ENCODE data around the gene MFN1. TPM values are rescaled to one million over a fixed set of nuclear protein-coding genes. Genes with fewer than 3 reads are reported as not detected.
A peak's percentile ranks its signal among the peaks of the same experiment; 100 is the strongest.

The MFN1 gene
- total RNA-seq, 1 experiment from 2014 or later: 45.2 TPM

DNA sequence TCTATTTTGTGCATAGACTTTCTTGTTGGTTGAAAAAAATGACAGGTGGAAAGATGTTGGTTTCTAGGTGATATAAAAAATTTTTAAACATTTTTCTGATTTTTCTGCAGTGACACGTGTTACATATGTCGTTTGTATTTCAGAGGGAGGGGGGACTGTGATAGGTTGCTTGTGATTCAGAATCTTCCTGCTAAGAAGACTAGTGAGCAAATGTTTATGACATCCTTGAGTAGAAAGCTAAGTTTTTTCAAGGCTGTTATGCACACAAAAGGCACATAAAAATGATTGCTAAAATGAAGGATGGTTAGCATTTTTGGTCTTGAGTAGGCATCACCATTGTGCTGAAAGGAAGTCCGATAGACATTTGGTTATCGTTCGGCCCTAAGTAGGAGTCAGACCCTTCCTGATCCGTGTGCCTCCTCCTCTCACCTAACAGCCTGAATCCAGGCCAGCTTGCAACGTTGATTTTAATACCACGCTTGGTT, 23.2 kb upstream of the MFN1 start:
- H3K18ac ChIP-seq (ENCODE audit: insufficient read length, low read depth, low read length): no peak overlapping the region
- peaks cover 5% of the 10 kb centered on the region for H3K23me2 ChIP-seq (ENCODE audit: insufficient read length, low read depth, low read length, poor library complexity, severe bottlenecking)
- no peak overlapping the region for H3K27ac ChIP-seq (ENCODE audit: insufficient read length, low read depth, low read length)
- Mint-ChIP-seq H3K27ac (peak overlapping the region in 1 of 3 experiments; percentile 37; a peak in 2 of 7 replicates), H3K4me1 (peaks cover 20 to 24% of the 10 kb centered on the region in 2 experiments), H3K9me3 (no peaks in the 10 kb centered on the region), H3K36me3 (ENCODE audit: insufficient read depth in 1 of 3, low read depth in 3 of 3) (peaks cover 8 to 27% (median 27%) of the 10 kb centered on the region in 3 experiments; a peak in 6 of 7 replicates), H3K4me3 (peak overlapping the region; percentile 88 to 93), H3K27me3 (ENCODE audit: low read depth) (peaks cover 12% of the 10 kb centered on the region)
- peak overlapping the region; percentile 61 for H3K4me2 ChIP-seq (ENCODE audit: insufficient read depth, insufficient read length, low read length)
- H3K9me3 ChIP-seq (ENCODE audit: control insufficient read depth, low read depth, low read length): no peaks in the 10 kb centered on the region
- DNase-seq: no peak
- peaks cover 3% of the 10 kb centered on the region for H3K79me1 ChIP-seq (ENCODE audit: insufficient read depth, low read depth, low read length, poor library complexity, severe bottlenecking)
- H3K27me3 ChIP-seq (ENCODE audit: insufficient read depth, low read length): no peaks in the 10 kb centered on the region
- H2BK120ac ChIP-seq (ENCODE audit: low read depth, low read length, poor library complexity, severe bottlenecking): no peak overlapping the region
- H2BK5ac ChIP-seq (ENCODE audit: insufficient read length, low read length): no peak overlapping the region
- no peaks in the 10 kb centered on the region for H3K4me1 ChIP-seq (ENCODE audit: insufficient read depth, low read length)
- H3K4ac ChIP-seq (ENCODE audit: low read depth, low read length): no peak overlapping the region
- no peak overlapping the region for H2BK20ac ChIP-seq (ENCODE audit: low read depth, low read length, poor library complexity, severe bottlenecking)
- no peak overlapping the region for H2BK12ac ChIP-seq (ENCODE audit: insufficient read length, low read depth, low read length)
- WGBS (ENCODE audit: extremely low coverage, insufficient read length, low lambda C conversion rate): no CpG with 5 or more reads among the region's 8 CpGs
- no peak overlapping the region for H3K23ac ChIP-seq (ENCODE audit: insufficient read length, low read depth, low read length)
- H3K14ac ChIP-seq (ENCODE audit: insufficient read depth, low read length): no peak overlapping the region
- peak overlapping the region; percentile 87 for H3K9ac ChIP-seq (ENCODE audit: extremely low read depth, insufficient read length, low read length)
- no peak overlapping the region for H4K8ac ChIP-seq (replicated peaks; ENCODE audit: insufficient read length, low read depth, low read length)
- H2BK15ac ChIP-seq (ENCODE audit: low read depth, low read length): no peak overlapping the region
- H3K56ac ChIP-seq (ENCODE audit: insufficient read length, low read depth, low read length): no peak overlapping the region
- H3K79me2 ChIP-seq (ENCODE audit: insufficient read depth, low read length): peaks cover 11% of the 10 kb centered on the region; the same call in 1 of the 2 replicates
- H4K20me1 ChIP-seq (ENCODE audit: control insufficient read depth, insufficient read depth, insufficient read length): no peaks in the 10 kb centered on the region
- H3T11ph ChIP-seq (ENCODE audit: low read length): no peak overlapping the region
- no peak overlapping the region for H2AFZ ChIP-seq (ENCODE audit: low read length)
- no peak overlapping the region for H4K5ac ChIP-seq (ENCODE audit: insufficient read length, low read depth, low read length)
- no peak overlapping the region for H2AK5ac ChIP-seq (ENCODE audit: insufficient read length, low read length)
- TF ChIP-seq, protein P1, sequence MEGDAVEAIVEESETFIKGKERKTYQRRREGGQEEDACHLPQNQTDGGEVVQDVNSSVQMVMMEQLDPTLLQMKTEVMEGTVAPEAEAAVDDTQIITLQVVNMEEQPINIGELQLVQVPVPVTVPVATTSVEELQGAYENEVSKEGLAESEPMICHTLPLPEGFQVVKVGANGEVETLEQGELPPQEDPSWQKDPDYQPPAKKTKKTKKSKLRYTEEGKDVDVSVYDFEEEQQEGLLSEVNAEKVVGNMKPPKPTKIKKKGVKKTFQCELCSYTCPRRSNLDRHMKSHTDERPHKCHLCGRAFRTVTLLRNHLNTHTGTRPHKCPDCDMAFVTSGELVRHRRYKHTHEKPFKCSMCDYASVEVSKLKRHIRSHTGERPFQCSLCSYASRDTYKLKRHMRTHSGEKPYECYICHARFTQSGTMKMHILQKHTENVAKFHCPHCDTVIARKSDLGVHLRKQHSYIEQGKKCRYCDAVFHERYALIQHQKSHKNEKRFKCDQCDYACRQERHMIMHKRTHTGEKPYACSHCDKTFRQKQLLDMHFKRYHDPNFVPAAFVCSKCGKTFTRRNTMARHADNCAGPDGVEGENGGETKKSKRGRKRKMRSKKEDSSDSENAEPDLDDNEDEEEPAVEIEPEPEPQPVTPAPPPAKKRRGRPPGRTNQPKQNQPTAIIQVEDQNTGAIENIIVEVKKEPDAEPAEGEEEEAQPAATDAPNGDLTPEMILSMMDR (conservative IDR thresholded peaks at IDR 0.05): no peak
- H4K91ac ChIP-seq (ENCODE audit: insufficient read length, low read depth, low read length): no peak overlapping the region
